ENCODE measurements around the gene PKD1.

PKD1 gene

GRCh38 chr16:2175454-2175853 lies 39.8 kb upstream of the PKD1 start:
- peaks cover 2 to 74% (median 43%) of the 10 kb centered on the region in 4 experiments for H3K36me3 ChIP-seq (ENCODE audit: control insufficient read depth in 4 of 4, insufficient read depth in 4 of 4, low read length in 3 of 4)
- POLR2A ChIA-PET: no interaction called here

DNA sequence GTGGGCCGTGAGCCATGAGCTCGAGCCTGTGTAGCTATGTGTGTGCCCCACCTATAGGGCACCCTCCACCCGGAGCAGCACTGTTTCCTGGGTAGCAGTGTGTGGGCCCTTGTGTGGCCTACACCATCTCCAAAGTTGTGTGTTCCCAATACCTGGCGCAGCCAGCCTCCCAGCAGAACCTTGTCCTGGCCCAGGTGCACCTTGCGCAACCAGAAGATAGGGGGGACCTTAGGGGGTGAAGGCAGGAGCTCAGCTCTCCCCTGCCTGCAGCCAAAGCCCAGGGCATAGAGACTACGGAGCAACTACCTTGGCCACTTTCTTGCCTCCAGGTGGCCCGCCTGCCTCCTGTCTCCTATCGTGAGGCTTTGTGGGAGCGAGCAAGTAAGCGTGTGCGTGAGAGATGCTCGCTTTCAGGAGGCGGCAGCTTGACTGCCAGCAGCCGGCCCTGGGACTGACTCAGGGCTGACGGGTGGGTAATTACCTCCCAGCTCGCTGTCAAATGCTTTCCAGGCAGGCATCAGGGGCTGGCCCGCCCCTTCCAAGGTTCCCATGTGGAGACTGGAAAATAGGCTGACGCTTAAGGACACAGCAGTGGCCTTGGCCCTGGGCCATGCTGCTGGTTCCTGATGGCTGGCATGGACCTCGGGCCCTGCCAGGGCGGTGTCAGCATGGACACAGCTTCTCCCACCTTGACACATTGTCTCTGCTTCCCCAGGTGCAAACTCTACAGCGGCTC lies 38.9 kb upstream of the PKD1 start:
- no peaks in the 10 kb centered on the region for H3K9me3 ChIP-seq (ENCODE audit: control extremely low read depth in 1 of 5, control insufficient read depth in 4 of 5, insufficient read depth in 2 of 5, low read depth in 1 of 5, low read length in 4 of 5)
- H3K4me3 ChIP-seq (ENCODE audit: control insufficient read depth in 1 of 7, extremely low read depth in 1 of 7, insufficient read depth in 4 of 7, low read depth in 2 of 7, low read length in 6 of 7): no peak overlapping the region
- POLR2A ChIA-PET: interaction anchor here (0.5 kb wide), 1 partner anchor 270 kb away, joined by 8 read pairs; no protein-coding TSS in a partner anchor
- CTCF ChIA-PET: no interaction called here
- DNase-seq: no peak
- no peak overlapping the region for H3K27ac ChIP-seq (ENCODE audit: insufficient read depth in 1 of 2, low read depth in 1 of 2, low read length in 2 of 2, poor library complexity in 1 of 2, severe bottlenecking in 2 of 2)
- peaks cover 2 to 82% (median 45%) of the 10 kb centered on the region in 4 experiments for H3K36me3 ChIP-seq (ENCODE audit: control insufficient read depth in 4 of 4, insufficient read depth in 4 of 4, low read length in 3 of 4)
- H3K27me3 ChIP-seq (replicated peaks in 2 of 5; ENCODE audit: control insufficient read depth in 4 of 5, insufficient read depth in 5 of 5, low read length in 4 of 5): peaks cover 0 to 11% (median 0%) of the 10 kb centered on the region in 5 experiments
- no peaks in the 10 kb centered on the region for H3K4me1 ChIP-seq (ENCODE audit: control extremely low read depth in 1 of 4, control insufficient read depth in 4 of 4, insufficient read depth in 4 of 4, low read length in 3 of 4)
- 96% methylated on average over 21 of the region's 21 CpGs for WGBS (ENCODE audit: insufficient coverage)

More at GRCh38 chr16:2175454-2175853, 39.8 kb upstream of the PKD1 start:
- no peak overlapping the region for H3K4me3 ChIP-seq (ENCODE audit: control insufficient read depth in 1 of 7, extremely low read depth in 1 of 7, insufficient read depth in 4 of 7, low read depth in 2 of 7, low read length in 6 of 7)
- H3K9me3 ChIP-seq (ENCODE audit: control extremely low read depth in 1 of 5, control insufficient read depth in 4 of 5, insufficient read depth in 2 of 5, low read depth in 1 of 5, low read length in 4 of 5): no peaks in the 10 kb centered on the region
- no peaks in the 10 kb centered on the region for H3K4me1 ChIP-seq (ENCODE audit: control extremely low read depth in 1 of 4, control insufficient read depth in 4 of 4, insufficient read depth in 4 of 4, low read length in 3 of 4)
- peaks cover 0 to 13% (median 0%) of the 10 kb centered on the region in 5 experiments for H3K27me3 ChIP-seq (replicated peaks in 2 of 5; ENCODE audit: control insufficient read depth in 4 of 5, insufficient read depth in 5 of 5, low read length in 4 of 5)
- no peak for DNase-seq
- H3K27ac ChIP-seq (ENCODE audit: insufficient read depth in 1 of 2, low read depth in 1 of 2, low read length in 2 of 2, poor library complexity in 1 of 2, severe bottlenecking in 2 of 2): no peak overlapping the region
- 96% methylated on average over 10 of the region's 10 CpGs for WGBS (ENCODE audit: insufficient coverage)
- CTCF ChIA-PET: no interaction called here

DNA sequence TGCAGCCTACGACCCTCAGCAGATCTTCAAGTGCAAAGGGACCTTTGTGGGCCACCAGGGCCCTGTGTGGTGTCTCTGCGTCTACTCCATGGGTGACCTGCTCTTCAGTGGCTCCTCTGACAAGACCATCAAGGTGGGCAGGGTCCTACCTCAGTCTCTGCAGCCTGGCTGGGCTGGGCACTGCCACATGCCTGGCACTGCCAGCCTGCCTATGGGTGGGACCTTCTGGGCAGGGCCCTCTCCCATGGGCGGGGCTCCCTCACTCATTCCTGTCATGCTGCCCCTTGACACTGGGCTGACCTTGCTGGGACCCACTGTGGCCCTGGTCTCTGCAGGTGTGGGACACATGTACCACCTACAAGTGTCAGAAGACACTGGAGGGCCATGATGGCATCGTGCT lies 38.2 kb upstream of the PKD1 start:
- WGBS (ENCODE audit: insufficient coverage): 96% methylated on average over 4 of the region's 4 CpGs
- Histone ChIP-seq H3K9me3 (ENCODE audit: control extremely low read depth in 1 of 5, control insufficient read depth in 4 of 5, insufficient read depth in 2 of 5, low read depth in 1 of 5, low read length in 4 of 5) (no peaks in the 10 kb centered on the region), H3K36me3 (ENCODE audit: control insufficient read depth in 4 of 4, insufficient read depth in 4 of 4, low read length in 3 of 4) (peaks cover 2 to 84% (median 48%) of the 10 kb centered on the region in 4 experiments), H3K4me1 (ENCODE audit: control extremely low read depth in 1 of 4, control insufficient read depth in 4 of 4, insufficient read depth in 4 of 4, low read length in 3 of 4) (no peaks in the 10 kb centered on the region), H3K27me3 (replicated peaks in 2 of 5; ENCODE audit: control insufficient read depth in 4 of 5, insufficient read depth in 5 of 5, low read length in 4 of 5) (peaks cover 0 to 6% (median 0%) of the 10 kb centered on the region in 5 experiments), H3K4me3 (ENCODE audit: control insufficient read depth in 1 of 7, extremely low read depth in 1 of 7, insufficient read depth in 4 of 7, low read depth in 2 of 7, low read length in 6 of 7) (no peak overlapping the region), H3K27ac (ENCODE audit: insufficient read depth in 1 of 2, low read depth in 1 of 2, low read length in 2 of 2, poor library complexity in 1 of 2, severe bottlenecking in 2 of 2) (no peak overlapping the region)
- ChIA-PET POLR2A (interaction anchor here (0.6 kb wide), 1 partner anchor 44 kb away, joined by 3 read pairs; no protein-coding TSS in a partner anchor), CTCF (no interaction called here)
- no peak for DNase-seq

DNA sequence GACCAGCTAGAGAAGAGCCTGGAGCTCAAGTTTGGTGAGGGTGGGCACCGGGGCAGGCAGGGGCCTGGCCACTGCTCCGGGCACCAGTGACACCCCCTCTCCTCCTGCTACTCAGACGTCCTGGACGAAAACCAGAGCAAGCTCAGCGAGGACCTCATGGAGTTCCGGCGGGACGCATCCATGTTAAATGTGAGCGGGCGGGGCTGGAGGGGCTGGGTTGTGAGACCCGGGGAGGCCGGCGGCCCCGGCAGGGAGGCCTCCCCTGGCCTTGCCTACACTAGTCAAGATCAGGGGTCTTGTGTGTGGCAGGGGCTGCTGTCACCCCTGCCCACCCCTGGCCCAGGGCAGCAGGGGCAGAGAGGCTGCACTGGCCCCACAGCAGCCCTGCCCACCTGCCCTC lies 37.7 kb upstream of the PKD1 start:
- Histone ChIP-seq H3K9me3 (ENCODE audit: control extremely low read depth in 1 of 5, control insufficient read depth in 4 of 5, insufficient read depth in 2 of 5, low read depth in 1 of 5, low read length in 4 of 5) (no peaks in the 10 kb centered on the region), H3K27ac (ENCODE audit: insufficient read depth in 1 of 2, low read depth in 1 of 2, low read length in 2 of 2, poor library complexity in 1 of 2, severe bottlenecking in 2 of 2) (no peak overlapping the region), H3K36me3 (ENCODE audit: control insufficient read depth in 4 of 4, insufficient read depth in 4 of 4, low read length in 3 of 4) (peaks cover 2 to 88% (median 50%) of the 10 kb centered on the region in 4 experiments), H3K27me3 (replicated peaks in 2 of 5; ENCODE audit: control insufficient read depth in 4 of 5, insufficient read depth in 5 of 5, low read length in 4 of 5) (peaks cover 0 to 4% (median 0%) of the 10 kb centered on the region in 5 experiments), H3K4me1 (ENCODE audit: control extremely low read depth in 1 of 4, control insufficient read depth in 4 of 4, insufficient read depth in 4 of 4, low read length in 3 of 4) (no peaks in the 10 kb centered on the region), H3K4me3 (ENCODE audit: control insufficient read depth in 1 of 7, extremely low read depth in 1 of 7, insufficient read depth in 4 of 7, low read depth in 2 of 7, low read length in 6 of 7) (no peak overlapping the region)
- DNase-seq: no peak
- CTCF ChIA-PET: interaction anchor here (1.2 kb wide), 1 partner anchor 26 kb away, joined by 3 read pairs; no protein-coding TSS in a partner anchor
- POLR2A ChIA-PET: interaction anchor here (0.6 kb wide), 1 partner anchor 45 kb away, joined by 3 read pairs; no protein-coding TSS in a partner anchor
- WGBS (ENCODE audit: insufficient coverage): 98% methylated on average over 12 of the region's 14 CpGs

- POLR2A ChIA-PET: interaction anchor here (0.6 to 0.7 kb wide), 2 partner anchors 214 to 808 kb away, joined by 3 to 4 read pairs; partner anchors contain the start of gene NDUFB10
These were observed 37.1 kb upstream of the PKD1 start for GRCh38 chr16:2172688-2173335.

GRCh38 chr16:2171601-2172178 lies 36.0 kb upstream of the PKD1 start:
- WGBS (ENCODE audit: insufficient coverage): 98% methylated on average over 25 of the region's 28 CpGs
- POLR2A ChIA-PET: no interaction called here
- no peaks in the 10 kb centered on the region for H3K27me3 ChIP-seq (replicated peaks in 2 of 5; ENCODE audit: control insufficient read depth in 4 of 5, insufficient read depth in 5 of 5, low read length in 4 of 5)

More at GRCh38 chr16:2172688-2173335, 37.1 kb upstream of the PKD1 start:
- no peak overlapping the region for H3K27ac ChIP-seq (ENCODE audit: insufficient read depth in 1 of 2, low read depth in 1 of 2, low read length in 2 of 2, poor library complexity in 1 of 2, severe bottlenecking in 2 of 2)
- H3K4me1 ChIP-seq (ENCODE audit: control extremely low read depth in 1 of 4, control insufficient read depth in 4 of 4, insufficient read depth in 4 of 4, low read length in 3 of 4): no peaks in the 10 kb centered on the region
- H3K4me3 ChIP-seq (ENCODE audit: control insufficient read depth in 1 of 7, extremely low read depth in 1 of 7, insufficient read depth in 4 of 7, low read depth in 2 of 7, low read length in 6 of 7): no peak overlapping the region
- no peaks in the 10 kb centered on the region for H3K27me3 ChIP-seq (replicated peaks in 2 of 5; ENCODE audit: control insufficient read depth in 4 of 5, insufficient read depth in 5 of 5, low read length in 4 of 5)
- DNase-seq: no peak
- peaks cover 2 to 89% (median 55%) of the 10 kb centered on the region in 4 experiments for H3K36me3 ChIP-seq (ENCODE audit: control insufficient read depth in 4 of 4, insufficient read depth in 4 of 4, low read length in 3 of 4)
- 98% methylated on average over 21 of the region's 29 CpGs for WGBS (ENCODE audit: insufficient coverage)
- no peaks in the 10 kb centered on the region for H3K9me3 ChIP-seq (ENCODE audit: control extremely low read depth in 1 of 5, control insufficient read depth in 4 of 5, insufficient read depth in 2 of 5, low read depth in 1 of 5, low read length in 4 of 5)
- CTCF ChIA-PET: interaction anchor here (1.2 kb wide), 1 partner anchor 25 kb away, joined by 3 read pairs; no protein-coding TSS in a partner anchor

More at GRCh38 chr16:2171601-2172178, 36.0 kb upstream of the PKD1 start:
- Histone ChIP-seq H3K4me1 (ENCODE audit: control extremely low read depth in 1 of 4, control insufficient read depth in 4 of 4, insufficient read depth in 4 of 4, low read length in 3 of 4) (no peaks in the 10 kb centered on the region), H3K9me3 (ENCODE audit: control extremely low read depth in 1 of 5, control insufficient read depth in 4 of 5, insufficient read depth in 2 of 5, low read depth in 1 of 5, low read length in 4 of 5) (no peaks in the 10 kb centered on the region), H3K4me3 (ENCODE audit: control insufficient read depth in 1 of 7, extremely low read depth in 1 of 7, insufficient read depth in 4 of 7, low read depth in 2 of 7, low read length in 6 of 7) (no peak overlapping the region), H3K27ac (ENCODE audit: insufficient read depth in 1 of 2, low read depth in 1 of 2, low read length in 2 of 2, poor library complexity in 1 of 2, severe bottlenecking in 2 of 2) (no peak overlapping the region), H3K36me3 (ENCODE audit: control insufficient read depth in 4 of 4, insufficient read depth in 4 of 4, low read length in 3 of 4) (peaks cover 2 to 89% (median 57%) of the 10 kb centered on the region in 4 experiments)
- CTCF ChIA-PET: no interaction called here
- no peak for DNase-seq

All from common myeloid progenitor, CD34-positive (primary cell).